Nephron progenitor cell (in vitro differentiated cells): ENCODE measurements around the gene TNFRSF18.

ENCODE experiments used
- DNase-seq: peaks from one replicate; pipeline ENCODE4 v3.0.0; 2021
- H3K27ac Mint-ChIP-seq: 2 replicates; pipeline ENCODE4 v1.8.0; 2021; ENCODE audit warnings: mild to moderate bottlenecking, moderate library complexity, mixed read lengths
- H3K27me3 Mint-ChIP-seq: 2 replicates; pipeline ENCODE4 v1.8.0; 2021; ENCODE audit warnings: mild to moderate bottlenecking, low read depth, mixed read lengths; ENCODE audit not compliant: poor library complexity
- H3K36me3 Mint-ChIP-seq: 2 replicates; pipeline ENCODE4 v1.8.0; 2021; ENCODE audit warnings: low read depth, mixed read lengths
- H3K4me1 Mint-ChIP-seq: 2 replicates; pipeline ENCODE4 v1.8.0; 2021; ENCODE audit warnings: mixed read lengths
- H3K4me3 Mint-ChIP-seq: 2 replicates; pipeline ENCODE4 v1.8.0; 2021; ENCODE audit warnings: mild to moderate bottlenecking, moderate library complexity, mixed read lengths
- H3K9me3 Mint-ChIP-seq: 2 replicates; pipeline ENCODE4 v1.8.0; 2021; ENCODE audit warnings: mild to moderate bottlenecking, moderate library complexity, mixed read lengths
- TF ChIP-seq, protein P1 (sequence below): fragments of 200-600 bp; sonication (generic); IDR thresholded peaks from 2 replicates; pipeline ENCODE4 v1.5.0; 2021; ENCODE audit warnings: antibody characterized with exemption

The TNFRSF18 gene

DNA sequence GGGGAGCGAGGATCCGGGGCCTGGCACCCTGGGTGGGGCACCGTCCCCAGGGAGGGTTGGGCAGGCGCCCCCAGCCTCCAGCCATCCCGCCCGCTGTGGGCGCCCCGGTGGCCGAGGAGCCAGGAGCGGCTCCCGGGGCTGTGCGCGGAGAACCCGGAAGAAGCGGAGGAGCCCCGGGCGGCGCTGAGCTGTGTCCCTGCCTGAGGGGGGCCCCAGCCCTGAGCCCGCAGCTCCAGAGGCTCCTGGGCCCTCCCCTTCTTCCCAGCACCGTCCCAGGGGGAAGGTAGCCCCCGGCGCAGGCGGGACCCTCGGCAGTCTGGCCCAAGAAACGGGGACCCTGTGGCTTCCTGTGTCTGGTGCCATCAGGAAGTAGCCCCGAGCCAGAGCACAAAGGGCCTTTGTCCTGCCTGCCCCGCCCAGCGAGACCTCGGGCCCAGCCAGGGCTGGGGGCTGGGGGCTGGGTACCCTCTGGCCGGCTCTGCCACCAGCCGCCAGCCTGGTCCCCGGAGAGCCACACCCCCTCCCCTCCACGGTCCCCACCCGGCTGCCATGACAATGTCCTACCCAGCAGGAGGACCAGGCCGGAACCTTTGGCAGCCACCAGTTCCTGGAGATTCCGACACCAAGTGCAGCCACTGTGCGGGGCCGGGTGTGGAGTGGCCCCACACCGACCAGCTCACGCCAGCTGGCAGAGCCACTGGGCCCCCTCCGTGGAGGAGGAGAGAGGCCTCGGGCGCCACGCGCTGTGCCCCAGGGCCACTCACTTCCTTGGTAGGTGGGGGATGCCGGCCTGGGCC is 48.3 kb downstream of the TNFRSF18 start:
- no peak overlapping the region for H3K27ac Mint-ChIP-seq
- H3K4me3 Mint-ChIP-seq: no peak overlapping the region
- DNase-seq: peak; percentile 44
- TF ChIP-seq, protein P1, sequence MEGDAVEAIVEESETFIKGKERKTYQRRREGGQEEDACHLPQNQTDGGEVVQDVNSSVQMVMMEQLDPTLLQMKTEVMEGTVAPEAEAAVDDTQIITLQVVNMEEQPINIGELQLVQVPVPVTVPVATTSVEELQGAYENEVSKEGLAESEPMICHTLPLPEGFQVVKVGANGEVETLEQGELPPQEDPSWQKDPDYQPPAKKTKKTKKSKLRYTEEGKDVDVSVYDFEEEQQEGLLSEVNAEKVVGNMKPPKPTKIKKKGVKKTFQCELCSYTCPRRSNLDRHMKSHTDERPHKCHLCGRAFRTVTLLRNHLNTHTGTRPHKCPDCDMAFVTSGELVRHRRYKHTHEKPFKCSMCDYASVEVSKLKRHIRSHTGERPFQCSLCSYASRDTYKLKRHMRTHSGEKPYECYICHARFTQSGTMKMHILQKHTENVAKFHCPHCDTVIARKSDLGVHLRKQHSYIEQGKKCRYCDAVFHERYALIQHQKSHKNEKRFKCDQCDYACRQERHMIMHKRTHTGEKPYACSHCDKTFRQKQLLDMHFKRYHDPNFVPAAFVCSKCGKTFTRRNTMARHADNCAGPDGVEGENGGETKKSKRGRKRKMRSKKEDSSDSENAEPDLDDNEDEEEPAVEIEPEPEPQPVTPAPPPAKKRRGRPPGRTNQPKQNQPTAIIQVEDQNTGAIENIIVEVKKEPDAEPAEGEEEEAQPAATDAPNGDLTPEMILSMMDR: no peak
- H3K9me3 Mint-ChIP-seq: peaks cover 22% of the 10 kb centered on the region
- no peaks in the 10 kb centered on the region for H3K4me1 Mint-ChIP-seq
- H3K27me3 Mint-ChIP-seq: peaks cover 9% of the 10 kb centered on the region
- peaks cover 9% of the 10 kb centered on the region for H3K36me3 Mint-ChIP-seq

- TF ChIP-seq, protein P1: no peak
- Mint-ChIP-seq H3K36me3 (peaks cover 15% of the 10 kb centered on the region), H3K27ac (no peak overlapping the region), H3K4me1 (no peaks in the 10 kb centered on the region), H3K27me3 (peaks cover 9% of the 10 kb centered on the region), H3K9me3 (peaks cover 29% of the 10 kb centered on the region), H3K4me3 (peak overlapping the region; percentile 50)
- DNase-seq: peak; percentile 60
These were observed 48.9 kb downstream of the TNFRSF18 start for GRCh38 chr1:1157426-1157913.

GRCh38 chr1:1157033-1157365 is 49.4 kb downstream of the TNFRSF18 start:
- no peak overlapping the region for H3K4me3 Mint-ChIP-seq
- peaks cover 33% of the 10 kb centered on the region for H3K9me3 Mint-ChIP-seq

DNA sequence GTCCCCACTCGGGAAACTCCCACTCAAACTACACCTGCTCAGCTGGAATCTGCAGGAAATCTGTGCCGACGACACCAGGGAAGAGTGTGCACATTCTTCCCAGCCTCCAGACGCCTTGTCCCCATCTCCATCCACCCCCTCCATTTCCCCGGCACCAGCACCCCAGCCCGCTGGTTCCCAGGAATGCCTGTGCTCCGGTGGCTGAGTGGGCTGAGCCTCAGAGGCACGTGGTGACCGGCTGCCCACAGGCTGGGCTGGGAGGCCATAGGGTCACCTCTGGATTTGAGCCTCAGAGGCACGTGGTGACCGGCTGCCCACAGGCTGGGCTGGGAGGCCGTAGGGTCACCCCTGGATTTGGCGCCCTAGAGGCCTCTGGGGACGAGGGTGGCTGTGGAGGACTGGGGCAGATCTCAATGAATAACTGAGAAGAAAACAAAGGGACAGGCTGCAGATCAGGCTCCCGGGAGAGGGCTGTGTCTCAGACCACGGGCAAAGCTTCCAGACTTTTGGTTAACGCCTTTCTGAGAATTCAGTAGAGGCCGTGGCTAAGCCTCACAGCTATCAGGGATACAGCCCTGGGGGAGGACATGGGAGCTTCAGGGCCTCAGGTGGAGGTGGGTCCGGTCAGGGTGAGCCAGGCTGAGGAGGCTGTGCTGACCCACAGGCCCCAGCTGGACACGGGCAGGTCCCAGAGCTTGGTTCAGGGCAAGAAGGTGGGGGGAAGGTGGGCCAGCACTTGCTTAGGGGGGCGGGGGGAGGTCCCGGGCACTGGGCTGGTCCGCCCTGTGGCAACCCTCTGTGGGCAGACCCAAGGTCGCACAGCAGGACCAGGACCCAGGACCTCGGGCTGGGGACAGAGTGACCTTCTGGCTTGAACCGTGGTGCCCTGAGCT is 50.0 kb downstream of the TNFRSF18 start:
- Mint-ChIP-seq H3K36me3 (peaks cover 19% of the 10 kb centered on the region), H3K27me3 (peaks cover 12% of the 10 kb centered on the region), H3K9me3 (peaks cover 35% of the 10 kb centered on the region), H3K4me1 (no peaks in the 10 kb centered on the region), H3K4me3 (no peak overlapping the region), H3K27ac (no peak overlapping the region)
- TF ChIP-seq, protein P1: no peak
- DNase-seq: peak; percentile 13

More at GRCh38 chr1:1157033-1157365, 49.4 kb downstream of the TNFRSF18 start:
- DNase-seq: peak; percentile 7
- Mint-ChIP-seq H3K27me3 (peaks cover 9% of the 10 kb centered on the region), H3K27ac (no peak overlapping the region), H3K36me3 (peaks cover 19% of the 10 kb centered on the region), H3K4me1 (no peaks in the 10 kb centered on the region)
- TF ChIP-seq, protein P1: no peak

DNA sequence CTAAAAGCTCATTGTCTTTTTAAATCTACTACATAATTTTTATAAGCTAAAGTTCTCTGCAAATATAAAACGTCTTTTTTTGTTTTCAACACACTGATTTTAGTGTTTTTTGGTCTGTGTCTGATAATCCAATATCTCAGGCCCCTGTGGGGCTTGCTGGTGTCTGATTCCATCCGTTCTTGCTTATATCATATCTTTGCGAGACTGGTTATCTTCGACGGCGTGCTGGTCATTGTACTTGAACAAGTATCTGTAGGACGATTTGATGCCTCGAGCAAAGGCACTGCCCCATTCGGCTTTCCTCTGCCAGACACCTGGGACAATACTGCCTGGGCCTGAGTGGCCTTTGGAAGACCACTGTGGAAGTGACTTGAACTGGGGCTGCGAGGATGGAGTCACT is 51.1 kb downstream of the TNFRSF18 start:
- no peak overlapping the region for H3K27ac Mint-ChIP-seq
- H3K27me3 Mint-ChIP-seq: peaks cover 12% of the 10 kb centered on the region
- no peaks in the 10 kb centered on the region for H3K4me1 Mint-ChIP-seq

More for the DNA sequence above, 51.1 kb downstream of the TNFRSF18 start:
- H3K36me3 Mint-ChIP-seq: peaks cover 19% of the 10 kb centered on the region
- TF ChIP-seq, protein P1: no peak
- no peak for DNase-seq
- H3K4me3 Mint-ChIP-seq: no peak overlapping the region
- H3K9me3 Mint-ChIP-seq: peaks cover 35% of the 10 kb centered on the region
